Activated CD4-positive, CD25-positive, alpha-beta regulatory T cell treated with anti-CD3 and anti-CD28 coated beads, Interleukin-2, amount 50 U/mL, for 24 hours (primary cell): ENCODE measurements around the gene AIMP1.

Experiments used
- ATAC-seq, 2 donors: fragments of 150-1000 bp; cut with Tn5 transposase; one replicate each; pipeline ENCODE4 v1.10.0; 2021; ENCODE audit warnings: mild to moderate bottlenecking in 1 of 2, moderate library complexity in 1 of 2

AIMP1 gene

DNA sequence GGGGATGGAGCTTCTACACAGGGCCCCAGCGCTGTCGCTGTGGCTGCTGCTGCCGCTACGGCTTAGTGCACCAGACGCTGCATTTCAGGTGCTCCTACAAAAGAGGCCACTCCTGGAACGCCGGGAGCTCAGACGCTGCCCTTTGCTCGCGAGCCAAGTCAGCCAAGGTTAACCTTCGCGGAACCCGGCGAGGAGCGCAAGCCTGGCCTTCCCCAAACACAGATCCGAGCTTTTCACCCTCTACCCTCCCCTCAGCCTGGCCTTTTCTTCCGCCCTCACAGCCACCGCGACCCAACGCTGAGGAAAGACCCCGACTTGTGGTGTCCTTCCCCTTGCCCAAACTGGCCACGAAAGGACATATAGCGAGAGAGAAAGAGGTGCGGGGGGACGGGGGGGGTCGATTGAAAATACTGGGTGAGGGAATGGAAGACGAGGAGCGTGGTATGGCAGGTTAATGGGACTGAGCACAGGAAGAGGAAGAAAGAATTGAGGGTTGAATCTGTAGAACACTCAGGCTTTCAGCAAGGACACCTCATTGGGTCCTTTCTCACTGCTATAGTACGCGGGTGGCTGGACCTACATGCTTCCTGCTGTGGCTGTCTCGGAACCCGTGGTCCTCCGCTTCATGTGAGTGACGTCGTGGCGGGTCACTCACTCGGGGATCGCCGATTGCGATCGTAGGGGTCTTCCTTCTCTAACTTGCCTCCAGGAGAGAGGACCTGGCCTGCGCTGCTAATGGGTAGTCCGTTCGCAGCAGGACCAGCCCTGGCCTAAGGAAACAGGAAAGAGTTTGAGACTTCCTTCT is at the start of gene AIMP1, which contains the start of gene TBCK:
AIMP1 (plus strand) TSS at position 583 of the 805 bp plus-strand sequence. CDS start 8,460 bp downstream, outside the sequence.
TBCK (minus strand) TSS at position 242 of the 805 bp plus-strand sequence. CDS start 7,249 bp downstream, outside the sequence.
- ATAC-seq, result peak; percentile 76 to 85

DNA sequence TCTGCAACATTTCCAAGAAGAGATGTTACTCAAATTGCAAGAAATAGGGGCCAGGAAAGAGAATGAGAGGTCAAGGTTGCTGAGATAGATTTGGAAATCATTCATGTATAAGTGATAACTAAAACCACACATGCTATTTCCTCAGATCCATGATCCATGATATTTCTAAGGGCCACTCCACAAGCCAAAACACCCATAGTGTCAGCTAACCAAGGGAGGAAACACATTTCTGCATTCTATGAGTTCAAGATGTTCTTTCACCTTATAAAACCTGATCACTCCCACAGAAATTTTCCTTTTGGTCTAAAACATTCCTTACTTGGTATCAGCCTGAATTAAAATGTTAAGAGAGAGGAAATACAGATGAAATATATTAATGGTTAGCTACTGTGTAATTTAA is 47.6 kb upstream of the AIMP1 start:
- ATAC-seq, result no peak

DNA sequence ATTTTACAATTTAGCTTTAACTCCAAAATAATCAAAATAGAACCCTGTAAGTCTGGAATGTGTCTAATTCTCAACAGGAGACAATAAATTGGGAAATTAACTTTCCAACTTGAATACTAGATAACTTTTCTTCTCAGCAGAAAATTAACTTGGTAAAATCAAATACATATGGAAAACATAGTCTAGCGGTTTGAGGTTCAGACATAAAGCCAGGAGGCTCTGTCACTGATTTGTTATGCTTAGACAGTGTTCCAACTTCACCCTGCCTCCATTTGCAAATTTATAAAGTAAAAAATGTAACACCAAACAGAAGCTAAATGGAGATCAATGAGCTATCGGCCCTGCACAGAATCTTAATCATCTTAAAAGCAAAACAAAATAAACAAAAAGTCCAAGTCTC is 46.6 kb upstream of the AIMP1 start:
- ATAC-seq, result no peak

DNA sequence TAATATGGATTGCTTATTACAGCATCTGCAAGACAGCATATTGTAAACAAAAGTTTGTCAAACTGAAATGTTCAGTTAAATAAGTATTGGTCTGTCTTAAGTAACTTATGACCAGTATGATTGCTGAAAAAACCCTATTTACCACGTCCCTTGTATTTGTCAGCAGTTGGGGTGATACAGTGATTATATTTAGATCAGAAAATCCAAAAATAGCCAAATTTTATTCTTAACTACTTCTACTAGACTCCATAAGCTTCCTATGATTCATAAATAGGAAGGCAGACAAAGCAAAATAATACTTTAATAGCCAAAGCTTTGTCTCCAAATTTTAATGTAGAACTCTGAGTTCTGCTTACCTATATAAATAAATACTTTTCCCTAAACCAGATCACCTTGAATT is 45.6 kb upstream of the AIMP1 start:
- ATAC-seq, result no peak

DNA sequence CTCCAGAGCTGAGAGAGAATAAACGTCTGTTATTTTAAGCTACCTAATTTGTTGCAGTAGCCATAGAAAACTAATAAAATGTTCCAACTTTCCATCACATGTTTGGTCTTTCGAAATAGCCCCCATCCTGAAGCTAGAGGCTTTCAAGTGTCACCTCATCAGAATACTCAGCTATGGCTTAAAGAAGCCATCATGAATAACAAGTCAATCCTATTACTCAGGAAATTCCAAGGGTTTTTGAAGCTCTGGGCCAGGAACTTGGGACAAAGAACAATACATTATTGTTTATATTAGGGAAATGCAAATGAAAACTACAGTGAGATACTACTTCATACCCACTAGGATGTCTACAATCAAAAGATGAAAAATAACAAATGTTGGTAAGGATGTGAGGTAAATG is 42.5 kb upstream of the AIMP1 start:
- no peak for ATAC-seq

DNA sequence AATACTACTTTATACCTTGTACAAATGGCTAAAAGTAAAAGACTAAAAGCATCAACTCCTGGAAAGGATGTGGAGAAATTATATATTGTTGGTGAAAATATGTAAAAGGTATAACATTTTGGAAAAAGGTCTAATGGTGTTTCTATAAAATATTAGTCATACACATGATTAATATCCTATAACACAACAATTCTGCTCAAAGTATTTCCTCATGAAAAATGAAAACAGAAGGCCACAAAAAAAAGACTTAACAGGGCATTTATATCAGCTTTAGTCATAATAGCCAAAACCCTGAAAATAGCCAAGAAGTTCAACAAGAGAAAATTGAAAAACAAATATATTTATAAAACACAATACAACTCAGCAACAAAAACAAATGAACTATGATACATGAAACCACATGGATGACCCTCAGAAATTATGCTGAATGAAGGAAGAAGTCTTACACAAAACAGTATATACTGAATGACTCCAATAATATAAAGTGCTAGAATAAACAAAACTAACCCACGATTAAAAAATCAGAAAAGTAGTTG is 39.1 kb upstream of the AIMP1 start:
- ATAC-seq, result no peak

DNA sequence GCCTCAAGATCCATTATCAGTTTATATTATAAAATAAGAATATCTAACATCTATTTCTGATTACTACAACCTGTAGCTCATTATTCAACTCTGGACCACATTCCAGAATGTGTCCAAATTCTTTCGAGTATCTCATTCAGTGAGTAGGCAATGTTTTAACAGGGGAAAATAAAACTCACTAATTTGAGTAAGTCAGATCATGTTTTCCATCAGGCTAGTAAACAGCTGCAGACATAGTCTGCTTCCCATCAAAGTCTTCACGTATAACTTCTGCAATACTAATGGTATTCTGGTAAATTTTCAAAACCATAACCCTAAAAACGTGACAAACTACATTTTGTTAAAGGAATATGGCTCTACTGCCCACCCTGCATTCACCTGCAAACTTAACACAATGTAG is 32.1 kb upstream of the AIMP1 start:
- no peak for ATAC-seq

DNA sequence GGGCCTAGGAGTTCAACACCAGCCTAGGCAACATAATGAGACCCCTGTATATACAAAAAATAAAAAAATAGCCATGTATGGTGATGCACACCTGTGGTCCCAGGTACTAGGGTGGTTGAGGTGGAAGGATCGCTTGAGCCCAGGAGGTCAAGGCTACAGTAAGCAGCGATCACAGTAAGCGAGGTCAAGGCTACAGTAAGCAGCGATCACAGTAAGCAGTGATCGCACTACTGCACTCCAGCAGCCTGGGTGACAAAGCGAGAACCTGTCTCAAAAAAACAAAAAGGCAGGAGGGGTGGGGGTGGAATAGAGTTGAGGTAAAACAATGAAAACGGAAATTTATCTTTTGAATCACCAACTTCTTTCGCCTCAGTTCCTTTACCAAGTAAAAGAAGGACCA is 29.7 kb upstream of the AIMP1 start:
- no peak for ATAC-seq

DNA sequence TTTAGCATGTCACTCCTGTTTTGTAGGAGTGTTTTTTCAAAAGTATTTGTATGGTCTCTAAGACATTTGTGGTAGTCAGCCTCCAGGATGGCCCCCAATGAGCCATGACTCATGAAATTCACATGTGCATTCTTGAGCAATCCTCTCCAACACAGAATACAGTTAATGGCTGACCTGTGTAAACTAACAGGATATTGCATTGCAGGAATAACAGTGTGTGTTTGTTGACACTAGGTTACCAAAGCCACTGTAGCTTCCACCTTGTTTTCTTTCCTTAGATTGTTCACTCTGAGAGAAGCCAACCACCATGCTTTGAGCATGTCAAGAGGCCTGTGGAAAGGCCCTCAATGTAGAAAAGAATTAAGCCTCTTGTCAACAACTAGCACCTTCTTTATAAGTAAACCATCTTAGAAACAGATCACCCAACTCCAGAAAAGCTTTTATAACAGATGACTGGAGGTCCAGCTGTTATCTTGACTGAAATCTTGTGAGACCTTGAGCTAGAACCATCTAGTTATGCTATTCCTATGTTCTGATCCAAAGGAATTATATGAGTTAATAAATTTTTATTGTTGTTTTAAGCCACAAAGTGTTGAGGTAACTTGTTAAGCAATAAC is 28.9 kb upstream of the AIMP1 start:
- ATAC-seq, result no peak

DNA sequence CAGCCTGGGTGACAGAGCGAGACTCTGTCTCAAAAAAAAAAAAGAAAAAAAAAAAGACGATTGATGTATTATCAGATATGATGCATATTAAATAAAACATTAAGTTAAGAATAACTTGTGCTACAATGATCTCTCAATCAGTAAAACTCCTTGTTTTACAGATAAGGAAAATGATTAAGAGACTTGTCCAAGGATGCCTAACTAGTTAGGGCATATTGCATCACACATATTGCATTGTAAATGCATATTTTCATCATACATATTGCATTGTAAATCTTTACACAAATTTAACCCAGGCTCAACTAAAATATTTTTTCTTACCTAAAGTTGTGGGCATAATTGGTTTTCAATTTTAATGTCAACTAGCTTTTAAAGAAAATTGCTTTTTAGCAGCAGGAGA is 26.6 kb upstream of the AIMP1 start:
- no peak for ATAC-seq

DNA sequence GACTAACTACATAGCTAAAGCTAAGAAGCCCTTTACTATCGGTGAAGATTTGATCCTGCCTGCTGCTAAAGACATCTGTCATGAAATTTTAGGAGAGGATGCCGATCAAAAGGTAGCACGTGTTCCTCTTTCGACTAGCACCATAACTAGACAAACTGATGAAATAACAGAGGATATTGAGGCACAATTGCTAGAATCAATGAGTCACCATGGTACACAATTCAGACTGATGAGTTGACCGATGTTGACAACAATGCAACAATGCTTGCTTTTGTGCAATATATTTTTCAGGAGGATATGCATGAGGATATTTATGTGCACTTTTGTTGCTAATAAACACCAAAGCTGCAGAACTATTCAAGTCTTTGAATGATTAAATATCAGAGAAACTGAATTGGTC is 24.7 kb upstream of the AIMP1 start:
- ATAC-seq, result no peak

DNA sequence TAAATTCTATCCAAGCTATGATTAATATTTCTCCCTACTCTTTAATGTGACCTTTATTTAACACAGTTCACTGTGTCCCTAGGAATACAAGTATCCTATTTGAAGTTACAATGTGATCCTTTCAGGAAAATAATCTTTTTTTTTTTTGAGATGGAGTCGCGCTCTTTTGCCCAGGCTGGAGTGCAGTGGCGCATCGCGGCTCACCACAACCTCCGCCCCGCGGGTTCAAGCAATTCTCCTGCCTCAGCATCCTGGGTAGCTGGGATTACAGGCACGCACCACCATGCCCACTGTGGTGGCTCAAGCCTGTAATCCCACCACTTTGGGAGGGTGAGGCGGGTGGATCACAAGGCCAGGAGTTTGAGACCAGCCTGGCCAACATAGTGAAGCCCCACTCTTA is 22.3 kb upstream of the AIMP1 start:
- ATAC-seq, result no peak

DNA sequence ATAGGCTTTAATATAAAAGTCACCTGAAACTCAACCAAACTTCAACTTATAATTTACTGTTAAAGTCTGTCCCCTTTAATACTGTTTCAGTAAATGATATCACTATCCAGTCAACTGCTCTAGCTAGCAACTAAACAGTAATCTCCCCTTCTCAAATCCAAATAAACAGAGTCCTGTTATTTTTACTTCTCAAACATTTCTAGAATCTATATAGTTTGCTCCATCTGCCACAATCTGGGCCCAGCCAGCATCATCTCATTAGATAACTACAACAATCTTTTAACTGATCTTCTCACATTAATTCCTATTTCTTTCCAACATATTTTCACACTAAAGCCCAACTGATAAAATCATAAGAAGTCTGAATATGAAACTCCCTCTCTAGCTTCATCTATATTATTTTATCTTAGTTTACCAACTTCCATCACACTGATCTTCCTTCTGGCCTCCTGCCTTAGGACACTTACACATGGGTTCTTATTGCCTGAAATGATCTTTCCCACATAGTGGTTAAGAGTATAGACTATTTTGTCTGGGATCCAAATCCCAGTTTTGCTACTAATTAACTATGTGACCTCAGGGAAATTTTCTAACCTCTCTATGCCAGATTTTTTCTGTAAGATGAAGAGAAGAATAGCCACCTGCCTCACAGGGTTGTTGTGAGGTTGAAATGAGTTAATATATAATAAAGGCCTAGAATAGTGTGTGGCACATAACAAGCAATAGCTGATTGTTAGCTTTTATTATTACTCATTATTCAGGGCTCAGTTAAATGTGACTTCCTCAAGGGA is 18.9 kb upstream of the AIMP1 start:
- no peak for ATAC-seq

DNA sequence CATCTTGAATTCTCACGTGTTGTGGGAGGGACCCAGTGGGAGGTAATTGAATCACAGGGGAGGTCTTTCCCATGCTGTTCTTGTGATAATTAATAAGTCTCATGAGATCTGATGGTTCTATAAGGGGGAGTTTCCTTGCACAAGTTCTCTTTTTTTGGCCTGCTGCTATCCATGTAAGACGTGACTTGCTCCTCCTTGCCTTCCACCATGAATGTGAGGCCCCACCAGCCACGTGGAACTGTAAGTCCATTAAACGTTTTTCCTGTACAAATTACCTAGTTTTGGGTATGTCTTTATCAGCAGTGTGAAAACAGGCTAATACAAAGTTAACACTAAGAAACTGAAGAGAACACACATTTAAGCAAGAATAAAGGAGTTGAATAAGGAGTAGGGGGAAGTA is 16.4 kb upstream of the AIMP1 start:
- ATAC-seq, result no peak

DNA sequence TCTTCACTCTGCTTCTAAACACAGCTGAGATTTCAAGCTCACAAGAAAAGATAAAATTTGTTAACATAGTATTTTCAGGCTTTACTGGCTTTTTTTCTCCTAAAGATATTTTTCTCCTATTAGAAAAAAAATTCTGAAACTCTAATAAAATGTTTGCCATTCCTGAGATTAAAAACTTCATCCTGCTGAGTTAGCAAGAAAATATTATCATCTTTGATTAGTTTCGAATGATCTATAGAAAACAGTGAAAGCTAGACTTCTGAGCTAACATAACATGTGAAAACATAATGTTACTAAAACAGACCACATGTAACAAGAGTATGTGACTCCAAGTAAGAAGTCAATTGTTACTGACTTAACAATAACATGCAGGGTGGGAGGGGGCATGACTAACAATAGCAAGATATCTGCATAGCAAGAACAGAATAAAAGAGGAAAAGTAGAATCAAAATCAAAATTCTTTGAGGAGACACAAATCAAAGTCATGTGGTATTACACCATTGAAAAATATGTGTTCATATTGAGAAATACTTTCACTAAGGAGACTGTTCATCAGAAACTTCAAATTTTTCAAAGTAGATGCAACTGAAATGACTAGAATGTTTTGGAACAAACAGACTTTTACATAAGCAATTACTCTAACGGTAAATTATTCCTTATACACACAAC is 14.8 kb upstream of the AIMP1 start:
- no peak for ATAC-seq

DNA sequence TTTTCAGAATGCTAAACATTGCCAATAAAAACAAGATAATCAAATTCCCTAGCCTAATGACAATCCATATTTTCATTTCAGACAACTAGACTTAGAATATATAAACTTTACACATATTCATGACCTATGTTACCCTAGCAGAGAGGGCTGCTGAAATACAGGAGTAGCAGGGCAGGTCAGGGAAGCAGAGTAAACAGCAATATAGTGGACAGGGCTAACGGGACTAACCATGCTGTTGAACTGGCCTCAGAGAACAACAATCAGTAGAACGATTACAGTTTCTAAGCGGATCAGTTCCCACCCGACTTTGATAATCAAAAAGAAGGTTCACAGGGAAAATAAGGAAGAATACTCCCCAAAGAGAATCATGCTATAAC is 14.3 kb upstream of the AIMP1 start:
- no peak for ATAC-seq

DNA sequence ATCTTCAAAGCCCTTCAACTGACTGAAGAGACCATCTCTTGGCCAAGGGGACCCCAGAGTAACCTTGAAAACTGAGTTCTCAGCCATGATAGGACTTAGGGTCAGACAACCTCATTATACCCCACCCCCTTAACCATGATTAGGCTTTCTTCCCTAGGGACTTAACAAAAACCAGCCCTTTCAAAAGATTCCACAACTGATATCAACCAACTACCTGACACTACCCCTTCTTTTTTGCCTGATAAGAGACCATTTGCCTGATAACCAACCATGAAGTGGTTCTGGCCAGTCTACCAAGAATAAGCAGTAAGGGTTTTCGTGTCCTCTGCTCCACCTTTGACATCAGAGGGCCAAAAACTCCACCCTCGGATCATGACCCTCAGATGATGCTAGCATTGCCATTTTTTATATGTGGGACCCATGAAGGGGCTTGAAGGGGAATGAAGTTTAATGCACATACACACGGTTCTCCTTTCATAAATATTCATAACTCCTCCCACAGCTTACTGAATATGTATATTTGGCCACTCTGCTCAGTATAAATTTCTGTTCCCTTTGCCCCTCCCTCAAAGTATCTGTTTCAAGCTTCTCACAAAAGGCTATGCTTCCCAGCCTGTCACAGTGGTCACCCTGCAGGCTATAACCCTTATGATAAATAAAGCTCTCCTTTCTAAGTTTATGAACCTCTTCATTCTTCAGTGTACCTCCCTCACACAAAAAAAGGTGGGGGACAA is 12.6 kb upstream of the AIMP1 start:
- no peak for ATAC-seq

DNA sequence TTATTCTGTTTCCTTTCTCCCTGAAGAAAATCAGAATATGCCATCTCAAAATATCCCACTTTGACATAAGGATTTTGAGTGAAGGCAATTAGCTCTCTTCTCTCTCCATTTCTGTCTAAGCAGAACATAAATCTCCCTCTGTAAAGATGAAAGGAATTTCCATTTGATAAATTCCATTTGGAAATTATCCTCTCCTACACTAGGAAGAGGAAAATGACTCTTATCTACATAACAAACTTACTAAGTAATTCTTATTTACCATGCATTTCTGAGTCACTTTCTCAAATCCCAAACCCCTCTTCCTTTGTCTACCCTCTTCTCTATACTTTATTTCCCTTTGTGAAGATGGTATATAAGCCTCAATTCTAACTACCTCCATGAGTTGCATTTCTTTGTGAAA is 11.7 kb upstream of the AIMP1 start:
- ATAC-seq, result no peak

DNA sequence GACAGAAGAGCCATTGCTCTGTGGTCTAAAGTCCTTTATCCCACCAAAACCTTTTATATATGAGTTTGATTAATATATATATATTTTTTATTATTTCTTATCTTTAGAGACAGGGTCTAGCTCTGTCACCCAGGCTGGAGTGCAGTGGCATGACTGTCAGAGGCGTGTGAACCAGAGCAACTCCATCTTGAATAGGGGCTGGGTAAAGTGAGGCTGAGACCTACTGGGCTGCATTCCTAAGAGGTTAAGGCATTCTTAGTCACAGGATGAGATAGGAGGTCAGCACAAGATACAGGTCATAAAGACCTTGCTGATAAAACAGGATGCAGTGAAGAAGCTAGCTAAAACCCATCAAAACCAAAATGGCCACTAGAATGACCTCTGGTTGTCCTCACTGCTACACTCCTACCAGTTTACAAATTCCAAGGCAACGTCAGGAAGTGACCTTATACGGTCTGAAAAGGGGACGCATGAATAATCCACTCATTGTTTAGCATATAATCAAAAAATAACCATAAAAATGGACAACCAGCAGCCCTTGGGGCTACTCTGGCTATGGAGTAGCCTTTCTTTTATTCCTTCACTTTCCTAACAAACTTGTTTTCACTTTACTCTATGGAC is 10.8 kb upstream of the AIMP1 start:
- ATAC-seq, result no peak

DNA sequence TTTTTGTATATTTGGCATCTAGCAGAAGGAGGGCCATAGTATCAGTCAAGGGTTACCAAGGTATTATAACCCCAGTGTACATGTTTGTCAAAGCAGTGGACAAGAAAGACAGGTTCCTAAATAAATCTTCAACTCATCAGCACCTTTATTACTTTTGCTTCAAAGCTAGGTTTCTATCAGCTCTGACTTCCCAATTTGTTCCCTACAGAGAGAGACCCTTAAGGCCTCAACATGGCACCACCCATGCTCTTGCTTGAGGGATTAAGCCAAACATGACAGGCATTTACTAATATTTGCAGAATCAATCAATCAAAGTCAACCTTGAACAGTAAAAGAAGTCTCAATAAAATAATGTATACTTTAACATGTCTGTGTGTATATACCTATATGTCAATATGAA is 9.8 kb upstream of the AIMP1 start:
- no peak for ATAC-seq

DNA sequence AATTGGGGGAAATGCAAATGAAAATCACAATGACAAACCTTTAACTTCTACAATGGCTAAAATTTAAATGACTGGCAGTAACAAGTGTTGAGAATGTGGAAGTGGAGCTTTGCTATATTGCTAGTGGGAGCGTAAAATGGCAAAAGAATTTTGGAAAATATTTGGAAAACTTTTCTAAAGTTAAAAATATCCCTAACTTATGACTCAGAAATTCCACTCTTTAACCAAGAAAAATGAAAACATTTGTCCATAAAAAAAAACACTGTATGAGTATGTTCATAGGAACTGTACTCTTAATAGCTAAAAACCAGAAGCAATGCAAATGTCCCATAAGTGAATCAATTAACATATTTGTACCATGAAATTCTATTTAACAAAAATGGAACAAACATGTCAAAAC is 4.0 kb upstream of the AIMP1 start:
- ATAC-seq, result no peak
